Measurements from ENCODE around the gene FXYD7. TPM values are rescaled to one million over a fixed set of nuclear protein-coding genes. Genes with fewer than 3 reads are reported as not detected.
A peak's percentile ranks its signal among the peaks of the same experiment; 100 is the strongest.

The FXYD7 gene
- total and polyA plus RNA-seq, 4 donors = 12.1 to 281 (median 157) TPM

DNA sequence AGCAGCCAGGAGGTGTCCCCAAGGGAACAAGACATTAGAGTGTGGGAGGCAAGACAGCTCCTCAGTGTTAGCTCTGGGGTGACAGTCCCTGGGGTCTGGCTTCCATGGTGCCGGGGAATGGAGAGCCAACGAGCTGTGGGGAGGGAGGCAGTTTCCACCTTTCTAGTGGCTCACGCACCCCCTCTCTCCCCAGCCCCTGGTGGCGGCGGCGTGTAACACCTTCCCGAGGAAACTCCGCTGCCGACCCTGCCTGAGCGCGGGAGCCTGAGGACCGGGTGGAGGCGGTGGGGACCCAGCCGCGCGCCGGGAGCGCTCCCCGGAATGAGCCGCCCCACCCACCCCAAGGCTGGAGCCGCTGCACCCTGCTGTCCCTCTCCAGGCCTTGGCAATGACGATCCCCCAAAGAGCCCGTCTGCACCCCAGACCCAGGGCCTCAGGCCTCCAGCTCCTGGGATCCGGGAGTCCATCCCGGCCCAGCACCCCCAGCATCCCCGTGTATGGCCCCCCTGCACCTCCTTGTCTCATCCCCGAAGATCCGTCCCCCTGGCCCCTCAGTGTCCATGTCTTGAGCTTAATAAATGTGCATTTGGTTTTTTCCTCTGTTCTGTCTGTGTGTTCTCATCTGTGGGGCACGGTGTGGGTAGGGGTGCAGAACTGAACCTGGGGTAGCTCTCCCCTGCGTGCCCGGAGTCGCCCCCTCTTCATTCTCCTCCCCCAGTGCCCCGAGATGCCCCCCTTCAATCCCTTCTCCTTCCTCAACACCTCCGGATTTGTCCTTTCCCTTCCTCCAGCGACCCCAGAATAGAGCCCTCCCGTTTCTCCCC lies 10.9 kb downstream of the FXYD7 start:
- Histone ChIP-seq H3K27ac (ENCODE audit: low read depth, low read length) (no peak overlapping the region), H3K9me3 (ENCODE audit: control insufficient read depth, insufficient read depth, low read length) (no peaks in the 10 kb centered on the region), H3K27me3 (ENCODE audit: control insufficient read depth, insufficient read depth, low read length) (peaks cover 38% of the 10 kb centered on the region), H3K36me3 (ENCODE audit: control insufficient read depth, insufficient read depth, low read length) (peaks cover 24% of the 10 kb centered on the region), H3K4me1 (ENCODE audit: control insufficient read depth, insufficient read depth, low read length) (peaks cover 20% of the 10 kb centered on the region), H3K4me3 (ENCODE audit: low read depth, low read length) (peak overlapping the region; percentile 45)
- peak in 1 of 6 donors; percentile 11 for DNase-seq (ENCODE audit: low read depth in 4 of 6, low spot score in 6 of 6)
- WGBS (ENCODE audit: insufficient coverage) = 5% methylated on average over 27 of the region's 36 CpGs

DNA sequence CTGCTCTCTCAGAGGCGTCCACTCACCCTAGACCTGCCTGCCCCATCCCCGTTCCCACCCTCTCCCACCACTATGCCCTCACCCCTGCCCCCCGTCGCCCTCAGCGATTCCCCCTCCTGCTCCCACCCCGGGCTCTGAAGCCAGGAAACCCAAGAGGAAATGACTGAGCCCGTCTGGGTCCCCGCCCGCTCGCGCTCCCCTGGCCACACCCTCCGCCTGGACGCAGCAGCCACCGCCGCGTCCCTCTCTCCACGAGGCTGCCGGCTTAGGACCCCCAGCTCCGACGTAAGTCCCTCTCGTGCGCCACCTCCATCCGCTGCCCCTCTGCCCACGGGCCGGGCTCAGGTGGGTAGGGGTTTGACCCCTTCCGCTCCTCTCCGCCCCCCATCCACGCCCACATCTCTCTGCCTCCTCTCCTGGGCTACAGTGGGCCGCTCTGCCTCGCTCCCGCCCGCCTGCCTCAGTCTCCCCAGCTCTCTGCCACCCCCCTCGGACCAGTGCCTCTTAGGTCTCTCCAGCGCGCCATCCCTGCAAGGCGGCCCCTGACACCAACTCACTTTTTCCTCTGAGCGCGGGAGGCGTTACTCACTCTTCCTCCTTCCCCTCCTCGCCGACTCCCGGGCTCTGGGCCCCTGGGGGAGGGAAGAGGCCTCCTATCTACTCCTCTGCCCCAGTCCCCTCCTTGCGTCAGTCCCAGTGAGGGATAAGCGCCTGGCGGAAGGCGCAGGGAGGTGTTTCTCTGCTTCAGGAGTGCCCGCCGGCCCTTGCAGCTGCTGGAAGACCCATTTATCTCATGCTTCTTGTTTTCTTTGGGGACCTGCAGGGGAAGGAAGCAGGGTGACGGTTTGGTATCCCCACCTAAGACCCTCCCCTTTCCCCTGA lies 11.7 kb downstream of the FXYD7 start, which contains the start of gene FXYD5:
Gene FXYD5 (plus strand): TSS at position 211 of the 882 bp plus-strand sequence. CDS start 816 bp downstream, outside the sequence.
- Histone ChIP-seq H3K36me3 (ENCODE audit: control insufficient read depth, insufficient read depth, low read length) (peaks cover 23% of the 10 kb centered on the region), H3K4me3 (ENCODE audit: low read depth, low read length) (peak within 1 kb of the TSS; percentile 45), H3K9me3 (ENCODE audit: control insufficient read depth, insufficient read depth, low read length) (no peaks in the 10 kb centered on the region), H3K4me1 (ENCODE audit: control insufficient read depth, insufficient read depth, low read length) (peaks cover 20% of the 10 kb centered on the region), H3K27ac (ENCODE audit: low read depth, low read length) (no peak within 1 kb of the TSS), H3K27me3 (ENCODE audit: control insufficient read depth, insufficient read depth, low read length) (peaks cover 38% of the 10 kb centered on the region)
- peak in 1 of 6 donors; percentile 29 for DNase-seq (ENCODE audit: low read depth in 4 of 6, low spot score in 6 of 6)
- 1% methylated on average over 39 of the region's 49 CpGs for WGBS (ENCODE audit: insufficient coverage)

DNA sequence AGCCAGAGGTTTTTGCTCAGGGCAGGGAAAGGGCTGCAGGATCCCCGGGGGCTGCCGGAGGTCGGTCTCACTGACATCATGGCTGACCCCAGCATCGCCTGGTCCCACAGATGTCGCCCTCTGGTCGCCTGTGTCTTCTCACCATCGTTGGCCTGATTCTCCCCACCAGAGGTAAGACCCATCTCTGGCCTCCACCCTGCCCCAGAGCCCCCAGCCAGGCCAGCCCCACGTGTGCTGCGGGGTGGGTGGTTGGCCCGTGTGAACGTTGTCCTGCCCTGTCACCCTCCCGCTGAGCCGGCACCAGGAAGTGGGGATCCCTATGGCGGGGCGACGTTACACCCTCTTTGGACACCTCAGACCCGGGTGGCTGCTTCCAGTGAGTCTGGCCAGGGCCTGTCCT lies 12.4 kb downstream of the FXYD7 start:
- H3K9me3 ChIP-seq (ENCODE audit: control insufficient read depth, insufficient read depth, low read length) = no peaks in the 10 kb centered on the region
- DNase-seq (ENCODE audit: low read depth in 4 of 6, low spot score in 6 of 6) = no peak
- no peak overlapping the region for H3K27ac ChIP-seq (ENCODE audit: low read depth, low read length)
- peaks cover 22% of the 10 kb centered on the region for H3K36me3 ChIP-seq (ENCODE audit: control insufficient read depth, insufficient read depth, low read length)
- peak overlapping the region; percentile 45 for H3K4me3 ChIP-seq (ENCODE audit: low read depth, low read length)
- peaks cover 38% of the 10 kb centered on the region for H3K27me3 ChIP-seq (ENCODE audit: control insufficient read depth, insufficient read depth, low read length)
- H3K4me1 ChIP-seq (ENCODE audit: control insufficient read depth, insufficient read depth, low read length) = peaks cover 20% of the 10 kb centered on the region
- WGBS (ENCODE audit: insufficient coverage) = 34% methylated on average over 17 of the region's 17 CpGs

DNA sequence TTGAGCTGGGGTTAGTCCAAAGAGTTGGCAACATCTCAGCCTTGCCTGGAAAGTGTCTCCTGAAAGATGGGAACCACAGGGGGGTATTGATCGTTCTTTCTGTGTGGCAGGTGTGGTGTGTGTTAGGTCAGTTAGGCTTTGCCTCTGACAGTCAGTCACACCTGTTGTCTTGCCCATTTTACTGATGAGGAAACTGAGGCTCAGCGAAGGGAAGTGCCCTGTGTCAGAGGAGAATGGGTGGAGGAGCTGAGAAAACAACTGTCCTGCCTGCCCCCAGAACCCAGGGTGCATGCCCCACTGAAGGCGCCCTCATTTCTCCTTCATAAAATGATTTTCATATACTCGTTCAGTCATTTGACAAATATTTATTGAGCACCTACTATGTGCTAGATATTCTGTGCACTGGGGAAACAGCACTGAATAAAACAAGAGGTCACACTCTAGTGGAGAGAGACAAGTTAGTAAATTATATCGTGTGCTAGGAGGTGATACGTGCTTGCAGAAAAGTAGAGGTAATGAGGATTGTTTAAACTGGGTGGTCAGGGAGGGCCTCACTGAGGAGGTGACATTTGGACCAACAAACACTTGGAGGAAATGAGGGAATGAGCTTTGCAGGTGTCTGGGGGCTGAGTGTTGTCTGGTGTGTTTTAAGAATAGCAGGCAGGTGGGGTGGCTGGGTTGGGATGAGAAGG lies 13.1 kb downstream of the FXYD7 start:
- no peak overlapping the region for H3K4me3 ChIP-seq (ENCODE audit: low read depth, low read length)
- no peak for DNase-seq (ENCODE audit: low read depth in 4 of 6, low spot score in 6 of 6)
- H3K9me3 ChIP-seq (ENCODE audit: control insufficient read depth, insufficient read depth, low read length) = no peaks in the 10 kb centered on the region
- WGBS (ENCODE audit: insufficient coverage) = 86% methylated on average over 6 of the region's 6 CpGs
- peaks cover 16% of the 10 kb centered on the region for H3K36me3 ChIP-seq (ENCODE audit: control insufficient read depth, insufficient read depth, low read length)
- H3K27me3 ChIP-seq (ENCODE audit: control insufficient read depth, insufficient read depth, low read length) = peaks cover 38% of the 10 kb centered on the region
- H3K4me1 ChIP-seq (ENCODE audit: control insufficient read depth, insufficient read depth, low read length) = peaks cover 20% of the 10 kb centered on the region
- H3K27ac ChIP-seq (ENCODE audit: low read depth, low read length) = no peak overlapping the region

DNA sequence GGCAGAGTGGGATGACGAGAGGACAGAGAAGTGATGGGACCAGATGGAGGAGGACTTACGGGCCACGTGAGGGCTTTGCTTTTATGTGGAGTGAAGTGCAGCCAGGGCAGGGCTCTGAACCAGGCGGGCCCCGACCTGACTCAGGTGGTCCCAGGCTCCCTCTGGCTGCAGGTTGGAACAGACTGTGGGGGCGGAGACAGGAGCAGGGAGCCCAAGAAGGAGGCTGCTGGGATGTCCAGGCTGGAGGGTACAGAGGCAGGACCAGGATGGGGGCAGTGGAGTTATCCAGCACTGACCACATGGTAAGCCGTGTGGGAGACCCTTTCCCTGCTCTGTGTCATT lies 13.6 kb downstream of the FXYD7 start:
- H3K4me3 ChIP-seq (ENCODE audit: low read depth, low read length) = no peak overlapping the region
- H3K4me1 ChIP-seq (ENCODE audit: control insufficient read depth, insufficient read depth, low read length) = peaks cover 20% of the 10 kb centered on the region
- H3K36me3 ChIP-seq (ENCODE audit: control insufficient read depth, insufficient read depth, low read length) = peaks cover 11% of the 10 kb centered on the region
- H3K27ac ChIP-seq (ENCODE audit: low read depth, low read length) = no peak overlapping the region
- no peak for DNase-seq (ENCODE audit: low read depth in 4 of 6, low spot score in 6 of 6)
- 66% methylated on average over 6 of the region's 7 CpGs for WGBS (ENCODE audit: insufficient coverage)
- H3K9me3 ChIP-seq (ENCODE audit: control insufficient read depth, insufficient read depth, low read length) = no peaks in the 10 kb centered on the region
- peaks cover 38% of the 10 kb centered on the region for H3K27me3 ChIP-seq (ENCODE audit: control insufficient read depth, insufficient read depth, low read length)

DNA sequence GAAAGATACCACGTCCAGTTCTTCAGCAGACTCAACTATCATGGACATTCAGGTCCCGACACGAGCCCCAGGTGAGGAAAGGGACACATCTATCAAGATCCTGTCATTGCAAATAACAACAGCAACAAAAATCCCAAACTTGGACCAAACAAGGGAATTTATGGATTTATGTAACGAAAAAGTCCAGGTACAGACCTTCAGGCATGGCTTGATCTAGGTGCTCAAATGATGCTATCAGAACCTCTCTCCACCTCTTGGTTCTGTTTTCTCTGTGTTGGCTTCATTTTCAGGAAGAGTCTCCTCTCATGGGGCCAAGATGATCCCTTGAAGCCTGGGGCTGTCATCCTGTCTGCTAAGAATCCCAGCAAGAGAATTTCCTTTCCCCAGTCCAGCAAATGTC lies 14.4 kb downstream of the FXYD7 start:
- no peak overlapping the region for H3K4me3 ChIP-seq (ENCODE audit: low read depth, low read length)
- peaks cover 20% of the 10 kb centered on the region for H3K4me1 ChIP-seq (ENCODE audit: control insufficient read depth, insufficient read depth, low read length)
- H3K9me3 ChIP-seq (ENCODE audit: control insufficient read depth, insufficient read depth, low read length) = no peaks in the 10 kb centered on the region
- H3K36me3 ChIP-seq (ENCODE audit: control insufficient read depth, insufficient read depth, low read length) = peaks cover 10% of the 10 kb centered on the region
- WGBS (ENCODE audit: insufficient coverage) = no CpG with 5 or more reads among the region's 4 CpGs
- peaks cover 38% of the 10 kb centered on the region for H3K27me3 ChIP-seq (ENCODE audit: control insufficient read depth, insufficient read depth, low read length)
- H3K27ac ChIP-seq (ENCODE audit: low read depth, low read length) = no peak overlapping the region
- no peak for DNase-seq (ENCODE audit: low read depth in 4 of 6, low spot score in 6 of 6)

DNA sequence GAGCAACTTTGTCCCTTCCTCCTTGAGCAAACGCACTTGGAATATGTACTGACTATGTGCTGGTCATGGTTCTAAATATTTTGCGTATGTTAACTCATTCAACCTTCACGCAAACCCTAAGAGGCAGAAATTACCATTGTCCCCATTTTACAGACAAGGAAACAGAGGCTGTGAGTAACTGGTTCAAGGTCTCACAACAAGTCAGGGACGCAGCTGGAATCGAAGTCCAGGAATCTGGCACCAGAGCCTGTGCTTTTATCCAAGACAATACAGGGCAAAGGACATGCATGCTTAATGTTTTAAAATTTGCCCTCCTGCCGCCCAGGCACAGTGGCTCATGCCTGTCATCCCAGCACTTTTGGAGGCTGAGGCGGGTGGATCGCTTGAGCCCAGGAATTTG lies 16.6 kb downstream of the FXYD7 start:
- no peak for DNase-seq (ENCODE audit: low read depth in 4 of 6, low spot score in 6 of 6)
- Histone ChIP-seq H3K9me3 (ENCODE audit: control insufficient read depth, insufficient read depth, low read length) (no peaks in the 10 kb centered on the region), H3K27ac (ENCODE audit: low read depth, low read length) (no peak overlapping the region), H3K27me3 (ENCODE audit: control insufficient read depth, insufficient read depth, low read length) (peaks cover 18% of the 10 kb centered on the region), H3K4me1 (ENCODE audit: control insufficient read depth, insufficient read depth, low read length) (peaks cover 6% of the 10 kb centered on the region), H3K36me3 (ENCODE audit: control insufficient read depth, insufficient read depth, low read length) (peaks cover 5% of the 10 kb centered on the region), H3K4me3 (ENCODE audit: low read depth, low read length) (no peak overlapping the region)
- 82% methylated on average over 3 of the region's 8 CpGs for WGBS (ENCODE audit: insufficient coverage)

DNA sequence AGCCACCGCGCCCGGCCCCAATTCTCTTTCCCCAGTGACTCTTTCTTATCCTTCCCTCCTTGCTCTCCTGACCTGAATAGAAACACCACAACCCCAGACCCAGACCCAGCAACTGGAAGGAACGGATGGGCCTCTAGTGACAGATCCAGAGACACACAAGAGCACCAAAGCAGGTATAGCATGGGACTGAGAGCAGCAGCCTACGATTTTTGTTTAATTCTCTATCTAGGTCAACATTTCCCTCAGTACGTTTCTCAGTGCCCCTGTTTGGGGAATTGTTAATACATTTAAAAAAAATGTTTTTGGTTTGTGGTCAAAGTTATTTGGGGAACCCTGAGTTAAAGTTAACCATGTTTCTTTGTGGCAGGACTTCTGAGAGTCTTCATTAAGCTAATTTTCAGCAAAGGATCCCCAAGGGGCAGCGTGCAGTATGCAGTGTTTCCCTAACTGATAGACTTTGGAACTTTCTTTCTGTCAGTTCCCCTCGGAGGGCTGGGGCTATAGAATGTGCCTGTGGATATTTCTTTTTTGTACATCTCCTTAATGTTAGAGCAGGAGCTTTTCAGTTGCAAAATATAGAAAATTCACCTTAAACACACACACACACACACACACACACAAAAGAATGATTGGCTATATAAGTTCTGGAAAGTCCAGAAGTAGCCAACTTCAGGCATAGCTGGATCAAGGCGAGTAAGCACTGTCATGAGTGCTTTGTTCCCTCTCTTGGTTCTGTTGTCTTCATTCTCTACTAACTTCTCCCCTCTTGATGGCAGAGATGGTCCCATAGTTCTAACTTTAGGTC lies 17.8 kb downstream of the FXYD7 start:
- no peaks in the 10 kb centered on the region for H3K36me3 ChIP-seq (ENCODE audit: control insufficient read depth, insufficient read depth, low read length)
- no peak overlapping the region for H3K27ac ChIP-seq (ENCODE audit: low read depth, low read length)
- peaks cover 5% of the 10 kb centered on the region for H3K27me3 ChIP-seq (ENCODE audit: control insufficient read depth, insufficient read depth, low read length)
- WGBS (ENCODE audit: insufficient coverage) = 92% methylated on average over 3 of the region's 9 CpGs
- H3K4me3 ChIP-seq (ENCODE audit: low read depth, low read length) = no peak overlapping the region
- H3K9me3 ChIP-seq (ENCODE audit: control insufficient read depth, insufficient read depth, low read length) = no peaks in the 10 kb centered on the region
- DNase-seq (ENCODE audit: low read depth in 4 of 6, low spot score in 6 of 6) = no peak
- no peaks in the 10 kb centered on the region for H3K4me1 ChIP-seq (ENCODE audit: control insufficient read depth, insufficient read depth, low read length)

DNA sequence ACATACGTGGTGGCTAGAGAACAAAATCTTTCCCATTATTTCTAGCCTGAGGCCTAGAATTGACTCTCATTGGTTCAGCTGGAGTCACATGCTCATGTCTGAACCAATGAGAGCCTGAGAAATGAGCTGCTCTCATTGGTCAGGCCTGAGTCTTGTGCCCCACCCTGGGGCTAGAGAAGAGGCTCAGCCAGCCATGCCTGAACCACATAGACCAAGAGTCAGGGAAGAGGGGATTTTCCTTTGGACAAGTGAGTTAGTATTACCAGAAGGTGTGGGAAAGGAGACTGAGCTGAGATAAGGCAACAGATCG lies 18.3 kb downstream of the FXYD7 start:
- Histone ChIP-seq H3K4me3 (ENCODE audit: low read depth, low read length) (no peak overlapping the region), H3K27ac (ENCODE audit: low read depth, low read length) (no peak overlapping the region), H3K4me1 (ENCODE audit: control insufficient read depth, insufficient read depth, low read length) (no peaks in the 10 kb centered on the region), H3K27me3 (ENCODE audit: control insufficient read depth, insufficient read depth, low read length) (peaks cover 3% of the 10 kb centered on the region), H3K9me3 (ENCODE audit: control insufficient read depth, insufficient read depth, low read length) (no peaks in the 10 kb centered on the region), H3K36me3 (ENCODE audit: control insufficient read depth, insufficient read depth, low read length) (no peaks in the 10 kb centered on the region)
- DNase-seq (ENCODE audit: low read depth in 4 of 6, low spot score in 6 of 6) = no peak
- WGBS (ENCODE audit: insufficient coverage) = 90% methylated on average over 2 of the region's 2 CpGs
